ENCODE data around the gene FAM83F.

- TF ChIP-seq CTCF (IDR thresholded peaks at IDR 0.05) (no peak), POLR2A (IDR thresholded peaks at IDR 0.05) (no peak), POLR2AphosphoS5 (IDR thresholded peaks at IDR 0.05; ENCODE audit: insufficient read depth in 1 of 2, low read depth in 1 of 2) (no peak)
These were observed 59.7 kb downstream of the FAM83F start for GRCh38 chr22:40054486-40054885.

Data from vagina (tissue), 2 donors.